DND-41 (cell line): Measurements from ENCODE around the gene PGPEP1.
"Not testable (repeated sequence)": the region's sequence is repeated elsewhere in the genome, so short reads cannot be mapped to it uniquely, and the experiment has no call there.

Experiments
- ATAC-seq: fragments of 200-7000 bp; cut with Tn5 transposase; 3 replicates; pipeline ENCODE4 v1.9.1; 2021; ENCODE audit warnings: low read depth; ENCODE audit not compliant: insufficient read depth
- DNase-seq: peaks from one replicate; pipeline ENCODE4 v3.0.0-alpha.2; 2020
- H2AFZ ChIP-seq: 2 replicates; pipeline ENCODE4 v1.6.0; 2012; ENCODE audit warnings: low read depth, low read length
- H3K27ac ChIP-seq: 2 replicates; pipeline ENCODE4 v1.5.1; 2012; ENCODE audit warnings: low read length, inconsistent platforms
- H3K27me3 ChIP-seq: fragments of 200-600 bp; sonication (generic); 2 replicates; pipeline ENCODE4 v1.6.0; 2012; ENCODE audit warnings: low read length, mild to moderate bottlenecking, inconsistent platforms; ENCODE audit not compliant: insufficient read depth, poor library complexity
- H3K36me3 ChIP-seq: 2 replicates; pipeline ENCODE4 v1.5.1; 2012; ENCODE audit warnings: low read length, inconsistent platforms; ENCODE audit not compliant: insufficient read depth
- H3K4me1 ChIP-seq: 2 replicates; pipeline ENCODE4 v1.5.1; 2012; ENCODE audit warnings: mild to moderate bottlenecking, low read length; ENCODE audit not compliant: insufficient read depth
- H3K4me2 ChIP-seq: 2 replicates; pipeline ENCODE4 v1.6.0; 2012; ENCODE audit warnings: mild to moderate bottlenecking, moderate library complexity, low read length, inconsistent platforms; ENCODE audit not compliant: insufficient read depth
- H3K4me3 ChIP-seq, 2 experiments: fragments of 200-600 bp in 1 of 2; shearing (Covaris generic) in 1 of 2; 2 replicates each; pipeline ENCODE4 v1.5.1; 2012 to 2016; ENCODE audit warnings: inconsistent platforms in 2 of 2, low read length in 2 of 2, mild to moderate bottlenecking in 2 of 2, low read depth in 1 of 2, moderate library complexity in 1 of 2
- H3K79me2 ChIP-seq: 2 replicates; pipeline ENCODE4 v1.6.0; 2012; ENCODE audit warnings: low read length, inconsistent platforms; ENCODE audit not compliant: insufficient read depth
- H3K9ac ChIP-seq: 2 replicates; pipeline ENCODE4 v1.6.0; 2012; ENCODE audit warnings: low read depth, mild to moderate bottlenecking, inconsistent platforms, low read length, moderate library complexity
- H3K9me3 ChIP-seq: 2 replicates; pipeline ENCODE4 v1.5.1; 2012; ENCODE audit warnings: low read length, moderate library complexity, mild to moderate bottlenecking, inconsistent platforms; ENCODE audit not compliant: insufficient read depth, severe bottlenecking
- H4K20me1 ChIP-seq: 2 replicates; pipeline ENCODE4 v1.6.0; 2012; ENCODE audit warnings: low read length; ENCODE audit not compliant: insufficient read depth
- EZH2 ChIP-seq: IDR thresholded peaks from 3 replicates; pipeline ENCODE4 v1.6.1; 2012; ENCODE audit warnings: borderline replicate concordance, low read depth, mild to moderate bottlenecking, moderate library complexity, low read length, inconsistent platforms; ENCODE audit not compliant: severe bottlenecking
- TF ChIP-seq, protein P1 (sequence below): IDR thresholded peaks from 2 replicates; pipeline ENCODE4 v1.5.1; 2012; ENCODE audit warnings: borderline replicate concordance, low read length, moderate library complexity, mild to moderate bottlenecking; ENCODE audit not compliant: poor library complexity, severe bottlenecking; ENCODE audit errors: extremely low read depth

PGPEP1 gene

DNA sequence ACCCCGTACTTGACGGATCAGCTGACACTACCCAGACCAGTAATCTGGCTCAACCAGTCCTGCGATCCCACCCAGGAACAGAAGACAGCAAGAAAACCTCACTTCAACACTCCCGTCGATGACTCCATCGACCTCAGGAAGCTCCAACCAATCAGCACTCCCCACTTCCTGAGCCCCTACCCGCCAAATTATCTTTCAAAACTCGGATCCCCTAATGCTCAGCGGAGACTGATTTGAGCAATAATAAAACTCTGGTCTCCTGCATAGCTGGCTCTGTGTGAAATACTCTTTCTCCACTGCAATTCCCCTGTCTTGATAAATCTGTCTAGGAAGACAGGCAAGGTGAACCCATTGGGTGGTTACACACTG is 18.7 kb upstream of the PGPEP1 start:
- Histone ChIP-seq H4K20me1 (peaks cover 30% of the 10 kb centered on the region), H2AFZ (no peak overlapping the region), H3K9me3 (no peaks in the 10 kb centered on the region), H3K79me2 (peaks cover 58% of the 10 kb centered on the region), H3K36me3 (peaks cover 27% of the 10 kb centered on the region), H3K4me1 (peaks cover 51% of the 10 kb centered on the region), H3K4me3 (peak overlapping the region; percentile 84 to 87), H3K27ac (peak overlapping the region; percentile 95), H3K27me3 (no peaks in the 10 kb centered on the region), H3K4me2 (peak overlapping the region; percentile 87), H3K9ac (peak overlapping the region; percentile 99)
- TF ChIP-seq, protein P1, sequence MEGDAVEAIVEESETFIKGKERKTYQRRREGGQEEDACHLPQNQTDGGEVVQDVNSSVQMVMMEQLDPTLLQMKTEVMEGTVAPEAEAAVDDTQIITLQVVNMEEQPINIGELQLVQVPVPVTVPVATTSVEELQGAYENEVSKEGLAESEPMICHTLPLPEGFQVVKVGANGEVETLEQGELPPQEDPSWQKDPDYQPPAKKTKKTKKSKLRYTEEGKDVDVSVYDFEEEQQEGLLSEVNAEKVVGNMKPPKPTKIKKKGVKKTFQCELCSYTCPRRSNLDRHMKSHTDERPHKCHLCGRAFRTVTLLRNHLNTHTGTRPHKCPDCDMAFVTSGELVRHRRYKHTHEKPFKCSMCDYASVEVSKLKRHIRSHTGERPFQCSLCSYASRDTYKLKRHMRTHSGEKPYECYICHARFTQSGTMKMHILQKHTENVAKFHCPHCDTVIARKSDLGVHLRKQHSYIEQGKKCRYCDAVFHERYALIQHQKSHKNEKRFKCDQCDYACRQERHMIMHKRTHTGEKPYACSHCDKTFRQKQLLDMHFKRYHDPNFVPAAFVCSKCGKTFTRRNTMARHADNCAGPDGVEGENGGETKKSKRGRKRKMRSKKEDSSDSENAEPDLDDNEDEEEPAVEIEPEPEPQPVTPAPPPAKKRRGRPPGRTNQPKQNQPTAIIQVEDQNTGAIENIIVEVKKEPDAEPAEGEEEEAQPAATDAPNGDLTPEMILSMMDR = no peak
- no peak for TF ChIP-seq EZH2
- ATAC-seq = peak; percentile 38
- DNase-seq = peak; percentile 77

DNA sequence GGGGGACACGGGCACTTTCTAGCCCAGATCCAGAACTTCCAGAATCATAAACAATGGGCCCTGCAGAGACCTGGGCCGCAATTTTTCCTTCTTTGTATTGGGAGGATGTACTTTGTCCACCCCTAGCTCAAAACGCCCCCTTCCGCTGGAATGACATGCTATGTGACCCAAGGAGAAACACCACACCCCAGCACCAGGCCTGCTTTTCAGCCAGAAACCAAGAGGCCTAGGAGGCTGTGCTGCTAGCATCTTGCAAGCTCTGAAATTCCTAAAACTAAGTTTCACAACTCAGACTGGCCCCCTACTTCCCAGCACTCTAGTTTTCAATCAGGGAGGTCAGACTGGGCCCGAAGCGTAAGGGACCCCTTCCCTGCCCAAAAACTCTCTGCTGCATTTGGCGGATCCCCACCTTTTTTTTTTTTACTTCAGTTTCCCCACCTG is 18.1 kb upstream of the PGPEP1 start:
- Histone ChIP-seq H3K4me3 (peak overlapping the region; percentile 84 to 87), H3K4me1 (peaks cover 51% of the 10 kb centered on the region), H4K20me1 (peaks cover 29% of the 10 kb centered on the region), H3K4me2 (peak overlapping the region; percentile 87), H3K36me3 (peaks cover 25% of the 10 kb centered on the region), H3K27me3 (no peaks in the 10 kb centered on the region), H2AFZ (peak overlapping the region; percentile 69), H3K27ac (peak overlapping the region; percentile 95), H3K9ac (peak overlapping the region; percentile 99), H3K79me2 (peaks cover 56% of the 10 kb centered on the region), H3K9me3 (no peaks in the 10 kb centered on the region)
- peak; percentile 68 for DNase-seq
- no peak for TF ChIP-seq EZH2
- TF ChIP-seq, protein P1 = peak; percentile 55
- ATAC-seq = no peak

GRCh38 chr19:18322759-18323460 is 17.5 kb upstream of the PGPEP1 start, which contains the start of gene LSM4:
Gene LSM4 (minus strand): TSS chr19:18323076. CDS start chr19:18323020, 56 bp downstream.
- Histone ChIP-seq H2AFZ (peak within 1 kb of the TSS; percentile 69), H3K4me3 (peak within 1 kb of the TSS; percentile 84 to 87), H3K79me2 (peaks cover 50% of the 10 kb centered on the region), H3K36me3 (peaks cover 25% of the 10 kb centered on the region), H3K4me2 (peak within 1 kb of the TSS; percentile 87), H3K4me1 (peaks cover 51% of the 10 kb centered on the region), H4K20me1 (peaks cover 27% of the 10 kb centered on the region), H3K27me3 (no peaks in the 10 kb centered on the region), H3K27ac (peak within 1 kb of the TSS; percentile 95), H3K9ac (peak within 1 kb of the TSS; percentile 99), H3K9me3 (no peaks in the 10 kb centered on the region)
- TF ChIP-seq EZH2 = no peak
- TF ChIP-seq, protein P1 = peak; percentile 70
- DNase-seq (peak; percentile 100), ATAC-seq (peak; percentile 90)

- Histone ChIP-seq H4K20me1 (peaks cover 17% of the 10 kb centered on the region), H3K79me2 (peaks cover 39% of the 10 kb centered on the region), H3K9ac (peak overlapping the region; percentile 99; the same call in 1 of the 2 replicates), H3K36me3 (peaks cover 21% of the 10 kb centered on the region), H3K4me1 (peaks cover 56% of the 10 kb centered on the region)
- not testable (repeated sequence) for ATAC-seq, H2AFZ ChIP-seq, H3K4me3 ChIP-seq, H3K4me2 ChIP-seq, H3K9me3 ChIP-seq, H3K27ac ChIP-seq, DNase-seq, H3K27me3 ChIP-seq
These were observed 16.0 kb upstream of the PGPEP1 start for GRCh38 chr19:18324373-18324731.
